Spleen (tissue), 11 donors: ENCODE data around the gene EPHB2. TPM values are rescaled to one million over a fixed set of nuclear protein-coding genes. Genes with fewer than 3 reads are reported as not detected.

Experiments
- DNase-seq: peaks from one replicate; pipeline ENCODE4 v3.0.0-alpha.2; 2020
- H3K27ac ChIP-seq, 8 donors: fragments of 200-600 bp; sonication (generic) in 7 of 8; 1 replicate in 4 of 8; 2 replicates in 4 of 8; pipeline versions ENCODE4 v1.5.0 to v1.8.0; 2016 to 2021; ENCODE audit warnings: inconsistent platforms in 4 of 8, mild to moderate bottlenecking in 4 of 8, moderate library complexity in 1 of 8
- H3K27me3 ChIP-seq, 7 donors: fragments of 200-600 bp; sonication (generic) in 6 of 7; replicated peaks in 1 of 7; 1 replicate in 4 of 7; 2 replicates in 3 of 7; pipeline versions ENCODE4 v1.5.0 to v1.8.0; 2016 to 2021; ENCODE audit warnings: inconsistent platforms in 3 of 7, mild to moderate bottlenecking in 1 of 7
- H3K36me3 ChIP-seq, 6 donors: fragments of 200-600 bp; sonication (generic) in 5 of 6; 1 replicate in 4 of 6; 2 replicates in 2 of 6; pipeline versions ENCODE4 v1.5.0 to v1.8.0; 2016 to 2021; ENCODE audit warnings: inconsistent platforms in 2 of 6
- H3K4me1 ChIP-seq, 6 donors: fragments of 200-600 bp; sonication (generic) in 5 of 6; 1 replicate in 3 of 6; 2 replicates in 3 of 6; pipeline versions ENCODE4 v1.5.0 to v1.8.0; 2016 to 2021; ENCODE audit warnings: inconsistent platforms in 3 of 6
- H3K4me3 ChIP-seq, 8 donors: fragments of 200-600 bp; sonication (generic) in 7 of 8; 1 replicate in 4 of 8; 2 replicates in 4 of 8; pipeline versions ENCODE4 v1.5.0 to v1.8.0; 2016 to 2021; ENCODE audit warnings: inconsistent platforms in 4 of 8, mild to moderate bottlenecking in 4 of 8, moderate library complexity in 2 of 8
- H3K9me3 ChIP-seq, 8 donors: fragments of 200-600 bp; sonication (generic) in 7 of 8; 1 replicate in 4 of 8; 2 replicates in 4 of 8; pipeline versions ENCODE4 v1.5.0 to v1.8.0; 2016 to 2021; ENCODE audit warnings: inconsistent platforms in 4 of 8
- POLR2A ChIP-seq, 3 donors: fragments of 450-650 bp; IDR thresholded peaks; one replicate each; pipeline ENCODE4 v1.5.1; 2017; ENCODE audit warnings: antibody characterized with exemption in 3 of 3, mild to moderate bottlenecking in 1 of 3
- POLR2AphosphoS5 ChIP-seq, 3 donors: sonication (generic); formaldehyde crosslinking; IDR thresholded peaks; one replicate each; pipeline ENCODE4 v1.5.1; 2017; ENCODE audit warnings: antibody characterized with exemption in 3 of 3
- WGBS, 5 donors: extraction: QIAGEN DNeasy Blood & Tissue Kit in 3 of 5; methylation state at CpG; one replicate each; pipeline versions ENCODE4 v1.1.5 to v1.1.7; 2013 to 2018; 5-methylcytosine and 5-hydroxymethylcytosine counted together
- intact Hi-C: fragments of 100-400 bp; cut with DNase I; formaldehyde crosslinking; loops from one replicate; pipeline ENCODE4 v1.15.0; 2023; ENCODE audit warnings: low total_unique reads
- polyA plus RNA-seq, 3 donors: library from polyadenylated mRNA; stranded (reverse); fragments of 200-250 nt; gene quantifications; one replicate each; pipeline ENCODE4 v1.2.1, GENCODE V29; 2013
- total RNA-seq, 7 donors: library from RNA; depleted of rRNA in 3 of 7; stranded (reverse); fragments of >200 nt in 3 of 7; fragmentation: NEBNext Ultra II Directional in 4 of 7; extraction: Animal tissue kit (Norgen Biotek cat#: 25700) in 4 of 7; gene quantifications; one replicate each; pipeline versions ENCODE4 v1.1.0 to v1.2.1, GENCODE V29; 2016 to 2021
- TF ChIP-seq, protein P1 (sequence below), 11 experiments: fragments of 200-600 bp in 7 of 11; fragments of 450-650 bp in 4 of 11; sonication (generic) in 4 of 11; IDR thresholded peaks in 8 of 11; conservative IDR thresholded peaks in 3 of 11; 1 replicate in 7 of 11; 2 replicates in 4 of 11; pipeline versions ENCODE4 v1.4.0 to v1.8.0; 2016 to 2021; ENCODE audit warnings: antibody characterized with exemption in 11 of 11, inconsistent platforms in 4 of 11, mild to moderate bottlenecking in 1 of 11
- donor health status: healthy with polysubstance abuse.
- donor health status: DM: no; HTN: no; CAD: no; lungs with moderate emphysema.
- donor health status: DM: no; HTN: no; CAD: no.
- donor health status: Bipolar disorder and iron deficiency.
- donor health status: healthy.
- donor health status: DM: no; HTN: no; CAD: no.
- donor health status: DM: yes; HTN: yes; CAD: no.

Gene EPHB2
- total and polyA plus RNA-seq, 10 donors: 0.67 to 9.3 (median 6.3) TPM

GRCh38 chr1:22884806-22885530 lies 174.3 kb downstream of the EPHB2 start:
- Histone ChIP-seq H3K36me3 (no peaks in the 10 kb centered on the region), H3K27ac (peak overlapping the region in 3 of 8 donors; percentile 20 to 43 (median 25)), H3K4me1 (peaks cover 5 to 18% (median 7%) of the 10 kb centered on the region in 6 donors), H3K4me3 (peak overlapping the region in 4 of 8 donors; percentile 14 to 46 (median 20)), H3K9me3 (no peaks in the 10 kb centered on the region), H3K27me3 (no peaks in the 10 kb centered on the region)
- TF ChIP-seq POLR2AphosphoS5 (IDR thresholded peaks at IDR 0.05): peak in 2 of 3 donors; percentile 32 to 39
- TF ChIP-seq, protein P1, sequence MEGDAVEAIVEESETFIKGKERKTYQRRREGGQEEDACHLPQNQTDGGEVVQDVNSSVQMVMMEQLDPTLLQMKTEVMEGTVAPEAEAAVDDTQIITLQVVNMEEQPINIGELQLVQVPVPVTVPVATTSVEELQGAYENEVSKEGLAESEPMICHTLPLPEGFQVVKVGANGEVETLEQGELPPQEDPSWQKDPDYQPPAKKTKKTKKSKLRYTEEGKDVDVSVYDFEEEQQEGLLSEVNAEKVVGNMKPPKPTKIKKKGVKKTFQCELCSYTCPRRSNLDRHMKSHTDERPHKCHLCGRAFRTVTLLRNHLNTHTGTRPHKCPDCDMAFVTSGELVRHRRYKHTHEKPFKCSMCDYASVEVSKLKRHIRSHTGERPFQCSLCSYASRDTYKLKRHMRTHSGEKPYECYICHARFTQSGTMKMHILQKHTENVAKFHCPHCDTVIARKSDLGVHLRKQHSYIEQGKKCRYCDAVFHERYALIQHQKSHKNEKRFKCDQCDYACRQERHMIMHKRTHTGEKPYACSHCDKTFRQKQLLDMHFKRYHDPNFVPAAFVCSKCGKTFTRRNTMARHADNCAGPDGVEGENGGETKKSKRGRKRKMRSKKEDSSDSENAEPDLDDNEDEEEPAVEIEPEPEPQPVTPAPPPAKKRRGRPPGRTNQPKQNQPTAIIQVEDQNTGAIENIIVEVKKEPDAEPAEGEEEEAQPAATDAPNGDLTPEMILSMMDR (IDR thresholded peaks at IDR 0.05 in 8 of 11, conservative IDR thresholded peaks at IDR 0.05 in 3 of 11): no peak
- no peak for TF ChIP-seq POLR2A (IDR thresholded peaks at IDR 0.05)
- no peak for DNase-seq
- 23 to 37% (median 30%) methylated on average over 16 of the region's 16 CpGs for WGBS, 5 donors
- intact Hi-C loops: loop anchor here (10.0 kb wide), 1 partner anchor 180 kb away; no protein-coding TSS in a partner anchor

DNA sequence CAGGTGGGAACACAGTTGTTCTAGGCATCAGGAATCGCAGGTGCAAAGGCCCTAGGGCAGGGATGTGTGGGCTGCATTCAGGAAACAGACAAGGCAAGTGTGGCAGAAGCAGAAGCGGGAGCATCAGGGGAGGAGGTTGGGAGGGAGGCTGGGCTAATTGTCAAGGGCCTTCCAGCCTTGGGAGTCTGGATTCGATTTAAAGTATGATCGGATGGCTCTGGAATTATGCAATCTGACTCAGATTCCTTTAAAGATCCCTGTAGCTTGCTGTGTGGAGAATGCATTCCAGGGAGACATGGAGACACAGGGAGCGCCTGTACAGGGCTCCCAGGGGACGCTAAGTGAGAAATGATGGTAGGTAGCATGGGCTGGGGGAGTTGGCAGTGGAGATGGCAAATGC lies 175.6 kb downstream of the EPHB2 start:
- H3K4me1 ChIP-seq: peaks cover 5 to 18% (median 7%) of the 10 kb centered on the region in 6 donors
- H3K4me3 ChIP-seq: no peak overlapping the region
- no peaks in the 10 kb centered on the region for H3K9me3 ChIP-seq
- DNase-seq: no peak
- intact Hi-C loops: loop anchor here (10.0 kb wide), 1 partner anchor 181 kb away; no protein-coding TSS in a partner anchor
- H3K27ac ChIP-seq: no peak overlapping the region
- 76 to 87% (median 82%) methylated on average over 6 of the region's 6 CpGs for WGBS, 5 donors
- H3K27me3 ChIP-seq: no peaks in the 10 kb centered on the region
- no peaks in the 10 kb centered on the region for H3K36me3 ChIP-seq
- TF ChIP-seq POLR2A (IDR thresholded peaks at IDR 0.05): no peak
- TF ChIP-seq, protein P1 (IDR thresholded peaks at IDR 0.05 in 8 of 11, conservative IDR thresholded peaks at IDR 0.05 in 3 of 11): no peak
- no peak for TF ChIP-seq POLR2AphosphoS5 (IDR thresholded peaks at IDR 0.05)

DNA sequence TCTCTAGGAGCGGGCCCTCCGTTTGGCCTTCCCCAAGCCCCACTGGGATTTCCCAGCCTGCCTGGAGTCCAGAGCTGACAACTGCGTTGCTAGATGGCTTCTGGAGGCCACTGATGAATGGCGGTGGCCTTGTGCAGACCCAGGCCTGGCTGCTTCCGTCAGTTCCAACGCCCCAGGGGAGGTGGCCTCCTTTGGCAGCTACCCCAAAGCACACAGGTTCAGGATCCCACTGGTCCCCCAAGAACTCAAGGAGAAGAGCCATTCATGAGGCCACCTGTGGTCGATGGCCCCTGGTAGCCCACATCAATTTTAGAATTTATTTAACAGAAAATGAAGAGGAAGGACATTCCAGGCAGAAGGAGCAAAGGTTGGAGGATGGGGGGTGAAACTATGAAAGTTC lies 176.9 kb downstream of the EPHB2 start:
- DNase-seq: no peak
- H3K4me1 ChIP-seq: peaks cover 5 to 18% (median 7%) of the 10 kb centered on the region in 6 donors
- no peaks in the 10 kb centered on the region for H3K36me3 ChIP-seq
- H3K4me3 ChIP-seq: no peak overlapping the region
- intact Hi-C loops: loop anchor here (10.0 kb wide), 1 partner anchor 183 kb away; no protein-coding TSS in a partner anchor
- no peaks in the 10 kb centered on the region for H3K27me3 ChIP-seq
- WGBS, 5 donors: 63 to 84% (median 77%) methylated on average over 7 of the region's 7 CpGs
- TF ChIP-seq, protein P1 (IDR thresholded peaks at IDR 0.05 in 8 of 11, conservative IDR thresholded peaks at IDR 0.05 in 3 of 11): no peak
- no peak for TF ChIP-seq POLR2AphosphoS5 (IDR thresholded peaks at IDR 0.05)
- no peak for TF ChIP-seq POLR2A (IDR thresholded peaks at IDR 0.05)
- no peaks in the 10 kb centered on the region for H3K9me3 ChIP-seq
- no peak overlapping the region for H3K27ac ChIP-seq

DNA sequence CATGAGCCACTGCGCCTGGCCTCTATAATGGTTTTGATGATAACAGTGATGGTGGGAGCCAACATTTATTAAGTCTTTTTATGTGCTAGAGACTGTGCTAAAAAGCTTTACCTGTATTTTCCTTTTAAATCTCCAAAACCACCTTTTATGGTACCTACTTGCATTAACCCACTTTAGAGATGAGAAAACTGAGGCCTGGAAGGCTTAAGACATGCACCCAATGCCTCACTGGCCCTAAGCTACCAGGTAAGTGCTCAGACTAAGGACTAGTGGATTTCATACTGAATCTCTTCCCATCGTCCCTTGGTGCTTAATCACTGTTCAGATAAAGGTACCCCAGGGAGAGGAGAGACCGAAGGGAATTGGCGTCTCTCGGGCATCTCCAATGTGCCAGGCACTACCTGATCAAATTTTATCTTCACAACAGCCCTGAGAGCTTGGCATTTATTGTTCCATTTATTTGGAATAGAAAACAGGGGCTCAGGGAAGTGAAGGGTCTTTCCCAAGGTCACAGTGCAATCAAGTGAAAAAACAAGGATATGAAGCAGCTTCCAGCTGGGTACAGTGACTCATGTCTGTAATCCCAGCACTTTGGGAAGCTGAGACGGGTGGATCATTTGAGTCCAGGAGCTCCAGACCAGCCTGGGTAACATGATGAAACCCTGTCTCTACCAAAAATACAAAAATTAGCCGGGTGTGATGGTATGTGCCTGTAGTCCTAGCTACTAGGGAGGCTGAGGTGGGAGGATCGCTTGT lies 177.9 kb downstream of the EPHB2 start:
- intact Hi-C loops: loop anchor here (10.0 kb wide), 1 partner anchor 184 kb away; no protein-coding TSS in a partner anchor
- TF ChIP-seq POLR2AphosphoS5 (IDR thresholded peaks at IDR 0.05) (no peak), POLR2A (IDR thresholded peaks at IDR 0.05) (no peak)
- TF ChIP-seq, protein P1 (IDR thresholded peaks at IDR 0.05 in 8 of 11, conservative IDR thresholded peaks at IDR 0.05 in 3 of 11): no peak
- Histone ChIP-seq H3K27me3 (no peaks in the 10 kb centered on the region), H3K27ac (no peak overlapping the region), H3K36me3 (no peaks in the 10 kb centered on the region), H3K4me3 (no peak overlapping the region), H3K9me3 (no peaks in the 10 kb centered on the region), H3K4me1 (peaks cover 5 to 18% (median 7%) of the 10 kb centered on the region in 6 donors)
- no peak for DNase-seq
- 78 to 86% (median 85%) methylated on average over 8 of the region's 8 CpGs for WGBS, 5 donors
